Glutamatergic neuron (in vitro differentiated cells): ENCODE results near the gene EPHA7. TPM values are rescaled to one million over a fixed set of nuclear protein-coding genes. Genes with fewer than 3 reads are reported as not detected.

Experiments
- DNase-seq: peaks from one replicate; pipeline ENCODE4 v3.0.0; 2022
- H3K27ac Mint-ChIP-seq: one replicate; pipeline ENCODE4 v1.8.0; 2020; ENCODE audit warnings: mild to moderate bottlenecking, mixed read lengths, inconsistent platforms; ENCODE audit not compliant: unreplicated experiment
- H3K27me3 Mint-ChIP-seq: one replicate; pipeline ENCODE4 v1.8.0; 2020; ENCODE audit warnings: mild to moderate bottlenecking, moderate library complexity, mixed read lengths, inconsistent platforms; ENCODE audit not compliant: unreplicated experiment
- H3K36me3 Mint-ChIP-seq: one replicate; pipeline ENCODE4 v1.8.0; 2020; ENCODE audit warnings: mild to moderate bottlenecking, mixed read lengths, inconsistent platforms; ENCODE audit not compliant: unreplicated experiment
- H3K4me1 Mint-ChIP-seq: one replicate; pipeline ENCODE4 v1.8.0; 2020; ENCODE audit warnings: mild to moderate bottlenecking, low read depth, mixed read lengths, inconsistent platforms; ENCODE audit not compliant: unreplicated experiment
- H3K4me3 Mint-ChIP-seq: one replicate; pipeline ENCODE4 v1.8.0; 2020; ENCODE audit warnings: mild to moderate bottlenecking, mixed read lengths, inconsistent platforms; ENCODE audit not compliant: unreplicated experiment
- H3K9me3 Mint-ChIP-seq: one replicate; pipeline ENCODE4 v1.8.0; 2020; ENCODE audit warnings: mild to moderate bottlenecking, moderate library complexity, mixed read lengths, inconsistent platforms; ENCODE audit not compliant: unreplicated experiment
- total RNA-seq: library from RNA; stranded (reverse); fragmentation: NEBNext Ultra II Directional; extraction: Animal tissue kit (Norgen Biotek cat#: 25700); gene quantifications from one replicate; pipeline ENCODE4 v1.2.1, GENCODE V29; 2021; ENCODE audit not compliant: unreplicated experiment
- TF ChIP-seq, protein P1 (sequence below): fragments of 200-600 bp; sonication (generic); IDR thresholded peaks from one replicate; pipeline ENCODE4 v1.5.0; 2021; ENCODE audit not compliant: partially characterized antibody, unreplicated experiment

The EPHA7 gene
- total RNA-seq, 1 donor from 2014 or later, result 3.6 TPM

DNA sequence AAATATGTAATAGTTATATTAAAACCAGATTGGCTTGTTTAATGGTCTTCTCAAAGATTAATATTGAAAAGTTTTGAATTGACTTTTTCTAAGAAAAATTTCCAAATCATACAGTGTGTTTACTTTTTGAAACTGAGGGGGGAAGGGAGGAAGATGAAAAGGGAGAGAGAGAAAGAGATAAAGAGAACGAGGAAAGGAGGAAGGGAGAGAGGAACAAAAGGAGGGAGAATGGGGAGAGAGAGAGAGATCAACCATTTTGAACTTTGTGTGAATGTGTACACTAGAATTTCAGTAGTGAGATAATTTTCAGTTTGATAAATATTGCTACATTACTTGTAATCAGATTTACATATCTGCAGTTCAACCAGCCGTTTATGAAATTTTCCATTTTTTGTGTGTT lies 124.5 kb downstream of the EPHA7 start:
- Mint-ChIP-seq H3K27me3 (no peaks in the 10 kb centered on the region), H3K4me3 (no peak overlapping the region), H3K4me1 (no peaks in the 10 kb centered on the region), H3K9me3 (no peaks in the 10 kb centered on the region), H3K27ac (no peak overlapping the region), H3K36me3 (no peaks in the 10 kb centered on the region)
- TF ChIP-seq, protein P1, sequence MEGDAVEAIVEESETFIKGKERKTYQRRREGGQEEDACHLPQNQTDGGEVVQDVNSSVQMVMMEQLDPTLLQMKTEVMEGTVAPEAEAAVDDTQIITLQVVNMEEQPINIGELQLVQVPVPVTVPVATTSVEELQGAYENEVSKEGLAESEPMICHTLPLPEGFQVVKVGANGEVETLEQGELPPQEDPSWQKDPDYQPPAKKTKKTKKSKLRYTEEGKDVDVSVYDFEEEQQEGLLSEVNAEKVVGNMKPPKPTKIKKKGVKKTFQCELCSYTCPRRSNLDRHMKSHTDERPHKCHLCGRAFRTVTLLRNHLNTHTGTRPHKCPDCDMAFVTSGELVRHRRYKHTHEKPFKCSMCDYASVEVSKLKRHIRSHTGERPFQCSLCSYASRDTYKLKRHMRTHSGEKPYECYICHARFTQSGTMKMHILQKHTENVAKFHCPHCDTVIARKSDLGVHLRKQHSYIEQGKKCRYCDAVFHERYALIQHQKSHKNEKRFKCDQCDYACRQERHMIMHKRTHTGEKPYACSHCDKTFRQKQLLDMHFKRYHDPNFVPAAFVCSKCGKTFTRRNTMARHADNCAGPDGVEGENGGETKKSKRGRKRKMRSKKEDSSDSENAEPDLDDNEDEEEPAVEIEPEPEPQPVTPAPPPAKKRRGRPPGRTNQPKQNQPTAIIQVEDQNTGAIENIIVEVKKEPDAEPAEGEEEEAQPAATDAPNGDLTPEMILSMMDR, result no peak
- DNase-seq, result no peak

DNA sequence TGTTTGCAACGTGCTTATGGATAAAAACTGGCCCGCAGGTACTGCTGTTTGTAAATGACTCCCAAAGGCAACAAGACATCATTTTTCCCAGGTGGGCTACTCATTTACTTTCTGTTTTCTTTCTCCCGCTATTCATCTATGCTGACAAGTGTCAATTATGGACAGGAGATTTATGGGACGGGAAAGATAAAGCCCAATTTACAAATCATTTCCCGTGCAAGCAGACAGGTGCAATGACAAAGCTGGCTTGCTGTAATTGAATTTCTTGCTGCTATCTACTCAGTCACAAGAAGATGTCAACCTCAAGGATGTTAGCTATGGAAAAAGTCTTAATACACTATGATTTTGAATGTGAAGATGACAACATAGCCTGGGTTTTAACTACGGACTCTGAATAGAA lies 125.5 kb downstream of the EPHA7 start:
- Mint-ChIP-seq H3K4me1 (no peaks in the 10 kb centered on the region), H3K9me3 (no peaks in the 10 kb centered on the region), H3K4me3 (no peak overlapping the region), H3K27ac (no peak overlapping the region), H3K36me3 (no peaks in the 10 kb centered on the region), H3K27me3 (no peaks in the 10 kb centered on the region)
- TF ChIP-seq, protein P1, result no peak
- no peak for DNase-seq

DNA sequence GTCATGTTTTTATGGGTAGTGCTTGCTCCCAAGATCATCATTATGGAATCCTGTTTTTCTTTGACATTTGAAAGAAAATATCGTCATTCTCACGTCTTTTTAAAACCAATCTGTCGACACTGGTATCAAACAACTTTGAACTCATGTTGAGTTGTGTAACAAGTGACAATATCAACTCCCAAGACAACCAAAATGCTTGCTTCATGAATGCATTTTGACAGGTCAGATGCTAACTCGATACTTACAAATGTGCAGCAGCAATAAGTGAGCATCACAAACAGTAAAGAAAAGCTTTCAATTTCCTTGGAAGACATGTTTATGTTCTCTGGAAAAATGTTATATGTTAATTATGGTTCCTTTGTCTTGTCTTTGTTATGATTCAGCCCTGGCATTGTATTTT lies 125.9 kb downstream of the EPHA7 start:
- TF ChIP-seq, protein P1, result no peak
- Mint-ChIP-seq H3K27me3 (no peaks in the 10 kb centered on the region), H3K36me3 (no peaks in the 10 kb centered on the region), H3K4me1 (no peaks in the 10 kb centered on the region), H3K27ac (no peak overlapping the region), H3K4me3 (no peak overlapping the region), H3K9me3 (no peaks in the 10 kb centered on the region)
- DNase-seq, result no peak

DNA sequence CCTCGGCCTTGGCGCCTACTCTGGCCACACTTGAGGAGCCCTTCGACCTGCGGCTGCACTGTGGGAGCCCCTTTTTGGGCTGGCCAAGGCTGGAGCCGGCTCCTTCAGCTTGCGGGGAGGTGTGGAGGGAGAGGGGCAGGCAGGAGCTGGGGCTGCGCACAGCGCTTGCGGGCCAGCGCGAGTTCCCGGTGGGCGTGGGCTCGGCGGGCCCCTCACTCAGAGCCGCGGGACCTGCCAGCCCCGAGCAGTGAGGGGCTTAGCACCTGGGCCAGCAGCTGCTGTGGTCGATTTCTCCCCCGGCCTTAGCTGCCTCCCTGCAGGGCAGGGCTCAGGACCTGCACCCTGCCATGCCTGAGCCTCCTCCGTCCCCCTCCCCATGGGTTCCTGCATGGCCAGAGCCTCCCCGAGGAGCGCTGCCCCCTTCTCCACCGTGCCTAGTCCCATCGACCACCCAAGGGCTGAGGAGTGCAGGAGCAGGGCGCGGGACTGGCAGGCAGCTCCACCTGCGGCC lies 136.8 kb downstream of the EPHA7 start:
- H3K36me3 Mint-ChIP-seq, result no peaks in the 10 kb centered on the region
- no peak for DNase-seq
- peaks cover 3% of the 10 kb centered on the region for H3K9me3 Mint-ChIP-seq
- H3K4me1 Mint-ChIP-seq, result no peaks in the 10 kb centered on the region
- TF ChIP-seq, protein P1, result no peak
- no peak overlapping the region for H3K27ac Mint-ChIP-seq
- H3K27me3 Mint-ChIP-seq, result no peaks in the 10 kb centered on the region
- no peak overlapping the region for H3K4me3 Mint-ChIP-seq

DNA sequence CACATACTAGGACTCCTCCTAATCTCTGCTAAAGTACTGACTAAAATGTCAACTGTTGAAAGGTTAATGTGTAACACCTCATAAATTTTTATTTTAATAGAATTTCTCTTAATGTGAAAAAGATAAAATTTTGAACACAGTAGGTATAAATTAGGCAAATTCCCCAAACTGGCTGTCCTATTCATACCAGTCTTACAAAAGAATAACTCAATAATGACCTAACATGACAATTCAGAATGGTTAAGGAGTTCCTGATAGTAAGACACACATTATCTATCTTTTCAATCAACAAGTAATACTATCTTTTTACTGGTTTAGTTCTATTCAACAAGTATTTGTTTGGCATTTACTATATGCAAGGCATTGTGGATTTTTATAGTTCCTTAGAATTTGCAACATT lies 141.1 kb downstream of the EPHA7 start:
- no peaks in the 10 kb centered on the region for H3K27me3 Mint-ChIP-seq
- H3K36me3 Mint-ChIP-seq, result no peaks in the 10 kb centered on the region
- H3K4me1 Mint-ChIP-seq, result no peaks in the 10 kb centered on the region
- no peak overlapping the region for H3K27ac Mint-ChIP-seq
- TF ChIP-seq, protein P1, result no peak
- no peak overlapping the region for H3K4me3 Mint-ChIP-seq
- no peak for DNase-seq
- H3K9me3 Mint-ChIP-seq, result no peaks in the 10 kb centered on the region
